ENCODE data around the gene KRT3. TPM values are rescaled to one million over a fixed set of nuclear protein-coding genes. Genes with fewer than 3 reads are reported as not detected.

Gene KRT3
- total RNA-seq, 1 donor from 2014 or later, result not detected

Other genes starting within 250 kb of the KRT3 start
- gene KRT71, start 243.0 kb downstream of the KRT3 start, total RNA-seq, result not detected in 2 replicates
- not detected in 2 replicates for gene KRT74, start 222.3 kb downstream of the KRT3 start, total RNA-seq
- not detected in 2 replicates for gene KRT72, start 194.7 kb downstream of the KRT3 start, total RNA-seq
- gene KRT73, start 177.6 kb downstream of the KRT3 start, total RNA-seq, result not detected in 2 replicates
- not detected in 2 replicates for gene KRT2, start 143.9 kb downstream of the KRT3 start, total RNA-seq
- not detected in 2 replicates for gene KRT1, start 115.7 kb downstream of the KRT3 start, total RNA-seq
- gene KRT77, start 92.6 kb downstream of the KRT3 start, total RNA-seq, result not detected in 2 replicates
- not detected in 2 replicates for gene KRT76, start 18.8 kb downstream of the KRT3 start, total RNA-seq
- gene KRT4, start 18.0 kb upstream of the KRT3 start, total RNA-seq, result not detected in 2 replicates
- gene KRT79, start 38.2 kb upstream of the KRT3 start, total RNA-seq, result not detected in 2 replicates
- gene KRT78, start 52.9 kb upstream of the KRT3 start, total RNA-seq, result not detected in 2 replicates
- 9.5 and 11.9 TPM in 2 replicates for gene KRT8, start 109.0 kb upstream of the KRT3 start, total RNA-seq
- gene KRT18, start 153.0 kb upstream of the KRT3 start, total RNA-seq, result 257 and 322 TPM in 2 replicates
- 1,240 and 1,351 TPM in 2 replicates for gene EIF4B, start 210.3 kb upstream of the KRT3 start, total RNA-seq

Measured in dermis blood vessel endothelial cell (primary cell).